Activated B cell treated with CpG ODN at 0.5 μM for 24 hours (primary cell): ENCODE measurements around the gene SGCG. TPM values are rescaled to one million over a fixed set of nuclear protein-coding genes. Genes with fewer than 3 reads are reported as not detected.

Experiments used
- ATAC-seq: fragments of 200-7000 bp; cut with Tn5 transposase; one replicate; pipeline ENCODE4 v1.10.0; 2021; ENCODE audit warnings: low read depth, mild to moderate bottlenecking, moderate library complexity
- CTCF ChIA-PET: fragments of 350-600 bp; sonication (Branson Sonifier 250); formaldehyde crosslinking; loops from one replicate; lab custom pipeline; 2021; ENCODE audit warnings: antibody characterized with exemption; lab: Charles Lee
- POLR2A ChIA-PET: fragments of 350-600 bp; sonication (Branson Sonifier 250); formaldehyde crosslinking; loops from one replicate; lab custom pipeline; 2021; ENCODE audit warnings: antibody characterized with exemption; lab: Charles Lee
- DNase-seq: peaks from one replicate; pipeline ENCODE4 v3.0.0; 2022
- H3K27ac Mint-ChIP-seq: one replicate; pipeline ENCODE4 v1.8.0; 2020; ENCODE audit warnings: mixed read lengths
- H3K27me3 Mint-ChIP-seq: one replicate; pipeline ENCODE4 v1.8.0; 2021; ENCODE audit warnings: mixed read lengths
- H3K36me3 Mint-ChIP-seq: one replicate; pipeline ENCODE4 v1.8.0; 2021; ENCODE audit warnings: low read depth, mixed read lengths
- H3K4me1 Mint-ChIP-seq: one replicate; pipeline ENCODE4 v1.8.0; 2021; ENCODE audit warnings: mixed read lengths
- H3K4me3 Mint-ChIP-seq: one replicate; pipeline ENCODE4 v1.8.0; 2020; ENCODE audit warnings: mild to moderate bottlenecking, mixed read lengths
- H3K9me3 Mint-ChIP-seq: one replicate; pipeline ENCODE4 v1.8.0; 2020; ENCODE audit warnings: mixed read lengths
- CTCF ChIP-seq: fragments of 200-600 bp; IDR thresholded peaks from one replicate; pipeline ENCODE4 v1.8.0; 2022; ENCODE audit warnings: antibody characterized with exemption, mild to moderate bottlenecking
- intact Hi-C: fragments of 100-400 bp; cut with micrococcal nuclease; formaldehyde crosslinking; loops from one replicate; pipeline ENCODE4 v1.15.1; 2024
- total RNA-seq: library from RNA; stranded (reverse); gene quantifications from 2 replicates; pipeline ENCODE4 v1.2.3, GENCODE V29; 2022

Gene SGCG
- total RNA-seq, 1 donor from 2014 or later: not detected

GRCh38 chr13:23159760-23160637 is 20.8 kb upstream of the SGCG start:
- Mint-ChIP-seq H3K4me1 (no peaks in the 10 kb centered on the region), H3K4me3 (no peak overlapping the region), H3K27ac (no peak overlapping the region), H3K36me3 (no peaks in the 10 kb centered on the region), H3K9me3 (peaks cover 3% of the 10 kb centered on the region), H3K27me3 (peaks cover 18% of the 10 kb centered on the region)
- intact Hi-C loops: no loop called here
- TF ChIP-seq CTCF: no peak
- DNase-seq (no peak), ATAC-seq (no peak)
- ChIA-PET POLR2A (no interaction called here), CTCF (no interaction called here)

- POLR2A ChIA-PET: no interaction called here
- no peak for DNase-seq
- H3K4me3 Mint-ChIP-seq: no peak overlapping the region
- ATAC-seq: no peak
- H3K4me1 Mint-ChIP-seq: no peaks in the 10 kb centered on the region
- H3K27ac Mint-ChIP-seq: no peak overlapping the region
- H3K9me3 Mint-ChIP-seq: peaks cover 3% of the 10 kb centered on the region
- peaks cover 18% of the 10 kb centered on the region for H3K27me3 Mint-ChIP-seq
- CTCF ChIA-PET: no interaction called here
- intact Hi-C loops: no loop called here
- H3K36me3 Mint-ChIP-seq: no peaks in the 10 kb centered on the region
- no peak for TF ChIP-seq CTCF
Measured at GRCh38 chr13:23160638-23161480, 19.9 kb upstream of the SGCG start.

- intact Hi-C loops: no loop called here
- CTCF ChIA-PET: no interaction called here
- peaks cover 18% of the 10 kb centered on the region for H3K27me3 Mint-ChIP-seq
- no peak for DNase-seq
- peaks cover 3% of the 10 kb centered on the region for H3K9me3 Mint-ChIP-seq
- H3K27ac Mint-ChIP-seq: no peak overlapping the region
- ATAC-seq: no peak
- no peaks in the 10 kb centered on the region for H3K36me3 Mint-ChIP-seq
- H3K4me3 Mint-ChIP-seq: no peak overlapping the region
- H3K4me1 Mint-ChIP-seq: no peaks in the 10 kb centered on the region
- POLR2A ChIA-PET: no interaction called here
- no peak for TF ChIP-seq CTCF
Measured at GRCh38 chr13:23161481-23161825, 19.3 kb upstream of the SGCG start.

- no peak for DNase-seq
- Mint-ChIP-seq H3K4me1 (no peaks in the 10 kb centered on the region), H3K27ac (no peak overlapping the region), H3K27me3 (no peaks in the 10 kb centered on the region), H3K36me3 (no peaks in the 10 kb centered on the region), H3K9me3 (peaks cover 3% of the 10 kb centered on the region), H3K4me3 (no peak overlapping the region)
- CTCF ChIA-PET: no interaction called here
- ATAC-seq: no peak
- TF ChIP-seq CTCF: no peak
- POLR2A ChIA-PET: no interaction called here
- intact Hi-C loops: no loop called here
Measured at GRCh38 chr13:23175920-23176319, 4.9 kb upstream of the SGCG start.

- ATAC-seq (no peak), DNase-seq (no peak)
- intact Hi-C loops: no loop called here
- Mint-ChIP-seq H3K36me3 (no peaks in the 10 kb centered on the region), H3K4me3 (no peak overlapping the region), H3K27ac (no peak overlapping the region), H3K9me3 (peaks cover under 1% of the 10 kb centered on the region), H3K27me3 (no peaks in the 10 kb centered on the region), H3K4me1 (no peaks in the 10 kb centered on the region)
- TF ChIP-seq CTCF: no peak
- ChIA-PET POLR2A (no interaction called here), CTCF (no interaction called here)
Measured at GRCh38 chr13:23182142-23182541, 1.4 kb downstream of the SGCG start.
